Measurements from ENCODE around the gene TXNIP.
A peak's percentile ranks its signal among the peaks of the same experiment; 100 is the strongest.

Gene TXNIP

DNA sequence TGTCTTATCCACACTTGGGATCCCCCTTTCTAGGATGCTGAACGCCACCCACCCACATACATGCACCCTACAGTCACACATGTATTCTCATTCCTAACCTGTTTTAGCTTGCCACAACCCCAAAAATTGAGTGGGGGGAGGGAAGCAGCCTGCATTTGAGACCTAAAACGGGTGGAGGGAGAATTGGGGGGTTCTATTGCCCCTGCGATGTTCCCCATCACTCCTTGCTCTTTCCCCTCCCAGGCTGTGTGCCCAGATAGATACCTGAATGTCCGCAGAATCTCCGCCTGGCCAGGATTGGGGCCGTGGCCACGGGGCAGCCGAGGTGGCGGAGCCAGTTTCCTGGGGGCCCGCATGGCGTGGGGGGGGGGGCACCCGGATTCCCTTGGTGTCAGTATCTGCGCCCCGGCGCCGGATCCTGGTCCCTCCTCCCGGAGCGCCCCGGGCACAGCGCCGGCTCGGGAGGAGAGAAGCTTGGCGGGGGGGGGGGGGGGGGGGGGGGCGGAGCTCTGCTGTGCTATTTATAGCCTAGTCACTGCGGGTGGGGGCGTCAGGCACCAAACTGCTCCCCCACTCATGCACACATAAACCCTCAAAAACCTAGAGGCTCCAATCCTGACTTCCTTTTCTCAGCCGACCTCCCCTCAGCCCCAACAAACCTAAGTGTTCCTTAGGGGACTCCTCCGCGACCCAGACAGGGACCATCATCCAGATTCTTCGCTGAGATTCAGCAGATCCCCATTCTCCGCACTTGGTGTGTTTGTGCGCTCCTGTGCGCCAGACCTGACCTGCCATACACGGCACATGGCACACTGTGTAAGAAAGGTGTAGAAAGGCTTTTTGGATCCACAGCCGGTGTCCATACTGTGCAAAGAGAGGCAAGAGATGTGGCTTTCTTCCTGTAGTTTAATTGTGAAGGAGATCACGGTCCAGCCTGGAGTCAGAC lies 33.9 kb downstream of the TXNIP start:
- DNase-seq (ENCODE audit: low spot score) = peak; percentile 22

DNA sequence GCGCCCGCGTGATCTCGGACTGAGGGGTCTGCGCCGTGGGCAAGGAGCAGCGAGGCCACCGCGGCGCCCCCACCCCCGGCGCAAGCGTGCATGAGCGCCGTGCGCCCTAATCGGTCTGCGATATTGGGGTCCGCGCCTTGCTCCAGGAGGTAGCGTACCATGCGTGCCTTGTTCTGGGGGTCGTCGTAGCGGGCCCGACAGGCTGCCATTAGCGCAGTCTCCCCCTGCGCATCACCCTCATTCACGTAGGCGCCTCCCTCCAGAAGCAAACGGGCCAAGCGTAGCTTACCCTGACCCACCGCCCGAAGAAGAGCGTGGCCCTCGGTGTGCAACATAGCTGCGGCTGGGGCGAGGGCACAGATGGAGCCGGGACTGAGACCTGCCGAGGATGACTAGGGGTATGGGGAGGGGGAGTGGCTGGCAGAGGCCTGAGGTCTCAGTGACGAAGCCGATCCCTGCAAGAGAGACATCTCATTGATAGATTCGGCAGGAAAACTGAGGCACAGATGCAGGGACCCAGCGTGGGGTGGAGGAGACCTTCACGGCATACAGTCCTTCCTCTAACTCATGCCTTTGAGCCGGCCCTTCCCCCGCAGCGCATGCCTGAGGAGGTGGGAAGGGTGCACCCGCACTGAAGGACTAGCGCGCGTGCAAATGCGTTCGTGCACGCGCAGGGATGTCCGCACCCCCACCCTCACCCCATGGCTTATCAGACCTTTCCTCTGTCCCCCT lies 34.8 kb downstream of the TXNIP start:
- DNase-seq (ENCODE audit: low spot score) = peak; percentile 21

DNA sequence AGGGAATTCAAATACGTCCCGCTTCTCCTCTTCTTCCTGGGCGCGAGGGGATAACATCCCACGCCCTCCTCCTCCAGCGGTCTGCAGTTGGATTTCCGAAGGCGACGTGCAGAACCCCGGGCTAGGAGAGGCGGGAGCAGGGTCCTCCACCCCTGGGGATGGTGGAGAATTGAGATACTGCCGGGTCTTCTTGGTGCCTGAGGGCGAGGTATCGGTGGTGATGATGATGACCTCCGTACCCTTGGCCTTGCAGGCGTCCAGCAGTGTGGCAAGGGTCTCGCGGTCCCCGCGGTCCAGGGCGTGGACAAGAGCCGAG lies 35.3 kb downstream of the TXNIP start:
- no peak for DNase-seq (ENCODE audit: low spot score)

DNA sequence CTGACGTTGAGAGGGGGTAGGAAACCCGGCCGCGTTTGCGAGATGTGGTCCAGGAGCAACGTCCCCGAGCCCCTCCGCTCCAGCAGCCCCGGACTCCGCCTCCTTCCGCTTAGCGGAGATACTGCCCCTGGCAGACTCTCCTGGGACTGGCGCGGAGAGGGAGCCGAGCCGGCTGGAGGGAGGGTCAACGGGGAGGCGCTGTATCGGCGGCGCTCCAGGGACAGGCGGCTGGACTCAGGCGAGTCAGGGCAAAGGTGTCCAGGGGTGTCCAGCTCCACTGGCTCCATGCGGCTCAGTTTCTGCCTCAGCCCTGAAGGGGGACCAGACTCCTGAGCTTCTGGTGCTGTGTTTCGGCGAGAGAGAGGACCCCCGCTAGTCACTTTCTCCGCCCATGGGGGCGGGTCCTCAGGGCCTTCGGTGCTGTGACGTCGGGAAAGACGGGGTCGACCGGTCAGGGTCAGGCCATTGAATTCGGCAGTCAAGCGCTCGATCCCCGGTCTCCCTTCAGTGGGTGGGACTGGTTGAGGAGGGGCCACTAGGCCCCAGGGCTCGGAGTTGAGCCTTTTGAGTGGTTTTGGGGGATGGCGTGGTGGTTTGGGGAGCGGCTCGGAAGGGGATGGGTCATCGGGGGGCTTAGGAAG lies 35.8 kb downstream of the TXNIP start:
- DNase-seq (ENCODE audit: low spot score) = peak; percentile 41

- no peak for DNase-seq (ENCODE audit: low spot score)
Observed at GRCh38 chr1:145959957-145960467, 36.4 kb downstream of the TXNIP start.

- DNase-seq (ENCODE audit: low spot score) = no peak
Observed at GRCh38 chr1:145959333-145959732, 37.0 kb downstream of the TXNIP start.

- DNase-seq (ENCODE audit: low spot score) = no peak
Observed at GRCh38 chr1:145958734-145959133, 37.6 kb downstream of the TXNIP start.

DNA sequence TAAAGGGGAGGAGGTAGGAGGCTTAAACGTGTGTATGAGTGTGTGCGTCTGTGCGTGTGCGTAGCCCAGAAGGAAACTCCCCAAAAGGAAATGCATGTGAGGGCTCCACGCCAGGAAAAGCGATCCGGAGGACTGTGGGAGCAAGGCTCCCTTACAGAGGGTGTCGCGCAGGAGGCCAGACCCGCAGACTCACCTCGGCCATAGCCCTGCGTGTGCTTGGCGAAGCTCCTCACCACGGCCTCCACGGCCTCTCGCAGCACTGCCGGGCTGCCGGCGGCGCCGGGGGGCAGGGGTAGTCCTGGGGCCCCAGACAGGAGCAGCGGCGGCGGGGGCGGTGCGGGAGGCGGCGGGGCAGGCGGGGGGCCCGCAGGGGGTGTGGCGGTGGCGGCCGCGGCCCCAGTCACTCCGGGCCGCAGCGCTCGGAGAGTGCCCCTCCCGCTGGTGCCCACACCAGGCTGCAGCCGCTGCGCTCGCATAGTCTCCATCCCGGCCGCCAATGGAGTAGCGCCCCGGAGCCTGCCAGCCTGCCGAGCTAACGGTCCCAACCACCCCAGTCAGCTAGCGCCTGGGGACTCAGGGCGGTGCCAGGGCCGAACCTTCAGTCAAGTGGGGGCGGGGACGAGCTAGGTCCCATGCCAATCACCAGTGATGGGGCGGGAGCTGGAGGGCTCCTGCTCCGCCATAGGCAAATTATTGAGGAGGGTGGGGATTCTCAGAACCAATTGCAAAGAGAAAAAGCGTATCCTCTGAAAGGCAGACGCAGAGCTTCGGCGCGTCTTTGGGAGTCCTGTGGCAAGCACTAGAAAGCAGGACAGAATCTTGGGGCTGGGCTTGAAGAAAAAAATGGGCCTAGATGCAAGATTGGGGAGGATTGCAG lies 38.7 kb downstream of the TXNIP start, which contains the start of gene LIX1L:
Gene LIX1L (minus strand): TSS at position 575 of the 877 bp plus-strand sequence. CDS start 90 bp downstream, at position 485.
- DNase-seq (ENCODE audit: low spot score) = peak; percentile 94

DNA sequence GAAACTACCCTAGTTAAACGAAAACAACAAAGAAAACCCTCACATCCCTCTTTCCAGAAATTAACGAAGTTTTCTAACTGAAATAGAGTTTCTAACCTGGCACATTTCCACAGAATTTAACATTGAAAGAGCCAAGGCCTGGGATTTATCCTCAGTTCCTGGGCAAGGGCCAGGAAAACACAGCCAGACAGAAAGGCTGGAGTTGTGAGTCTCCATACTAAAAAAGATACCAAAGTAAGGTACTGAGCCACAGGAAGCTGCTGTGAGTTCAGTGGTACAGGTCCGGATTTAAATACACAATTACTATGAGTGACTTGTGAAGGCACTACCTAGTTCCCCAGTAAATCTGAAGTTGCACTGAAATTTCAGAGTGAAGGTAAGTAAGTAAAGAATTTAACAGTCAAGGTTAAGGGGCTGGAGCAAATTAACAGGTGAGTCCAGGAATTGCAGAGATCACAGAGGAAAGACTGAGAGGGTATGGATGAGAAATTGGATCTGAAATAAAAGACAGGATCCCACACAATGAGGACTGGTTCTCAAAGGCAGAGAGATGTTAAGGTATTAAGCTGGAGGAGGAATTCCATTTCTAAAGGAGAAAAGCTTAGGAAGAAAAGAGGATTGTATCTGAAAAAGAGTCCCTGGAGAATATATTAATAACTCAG lies 39.5 kb downstream of the TXNIP start:
- DNase-seq (ENCODE audit: low spot score) = peak; percentile 20

DNA sequence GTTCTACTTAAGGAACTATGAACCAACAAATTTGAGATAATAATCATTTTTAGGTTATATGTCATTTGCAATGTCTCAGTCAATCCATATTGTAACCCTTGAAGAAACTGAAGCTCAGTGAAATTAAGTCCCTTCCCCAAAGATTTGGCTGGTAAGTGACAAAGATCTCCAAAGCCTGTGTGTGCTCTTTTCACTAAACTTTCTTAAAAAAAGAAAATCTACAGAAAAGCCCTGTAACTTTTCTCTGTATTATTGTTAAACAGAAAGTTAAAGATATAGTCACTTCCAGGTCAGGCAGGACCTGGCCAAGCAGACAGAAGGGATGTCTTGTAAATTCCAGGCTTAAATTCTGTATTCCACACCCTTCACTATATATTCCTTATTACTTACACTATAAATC lies 40.0 kb downstream of the TXNIP start:
- no peak for DNase-seq (ENCODE audit: low spot score)

DNA sequence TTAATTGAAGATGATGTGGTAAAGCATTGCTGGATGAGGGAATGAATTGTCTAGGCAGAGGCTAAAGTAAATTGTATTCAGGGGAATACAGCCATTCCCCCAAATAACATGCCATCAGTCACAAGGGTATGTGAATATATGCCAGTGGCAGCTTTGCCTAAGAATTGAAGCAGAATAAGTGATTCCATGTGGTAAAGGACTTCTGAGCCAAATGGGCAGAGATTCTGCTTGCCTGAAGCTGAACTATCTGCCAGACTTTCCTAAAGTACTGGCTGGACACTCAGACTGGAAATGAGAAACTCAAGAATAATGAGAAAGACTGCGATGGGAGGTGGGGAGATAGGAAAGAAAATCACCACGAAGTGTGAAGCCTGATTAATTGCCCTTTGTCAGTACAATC lies 40.9 kb downstream of the TXNIP start:
- no peak for DNase-seq (ENCODE audit: low spot score)

- DNase-seq (ENCODE audit: low spot score) = no peak
Observed at GRCh38 chr1:145953861-145954260, 42.5 kb downstream of the TXNIP start.

DNA sequence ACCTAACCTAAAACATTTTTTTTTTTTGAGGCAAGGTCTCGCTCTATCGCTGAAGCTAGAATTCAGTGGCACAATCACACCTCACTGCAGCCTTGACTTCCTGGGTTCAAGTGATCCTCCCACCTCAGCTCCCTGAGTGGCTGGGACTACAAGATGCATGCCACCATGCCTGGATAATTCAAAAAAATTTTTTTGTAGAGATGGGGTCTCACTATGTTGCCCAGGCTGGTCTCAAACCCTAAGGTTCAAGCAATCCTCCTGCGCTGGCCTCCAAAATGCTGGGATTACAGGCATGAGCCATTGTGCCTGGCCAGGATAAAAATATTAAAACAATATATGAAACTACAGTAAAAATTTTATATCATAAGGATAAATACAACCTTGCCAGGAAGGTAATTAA lies 43.5 kb downstream of the TXNIP start:
- no peak for DNase-seq (ENCODE audit: low spot score)

DNA sequence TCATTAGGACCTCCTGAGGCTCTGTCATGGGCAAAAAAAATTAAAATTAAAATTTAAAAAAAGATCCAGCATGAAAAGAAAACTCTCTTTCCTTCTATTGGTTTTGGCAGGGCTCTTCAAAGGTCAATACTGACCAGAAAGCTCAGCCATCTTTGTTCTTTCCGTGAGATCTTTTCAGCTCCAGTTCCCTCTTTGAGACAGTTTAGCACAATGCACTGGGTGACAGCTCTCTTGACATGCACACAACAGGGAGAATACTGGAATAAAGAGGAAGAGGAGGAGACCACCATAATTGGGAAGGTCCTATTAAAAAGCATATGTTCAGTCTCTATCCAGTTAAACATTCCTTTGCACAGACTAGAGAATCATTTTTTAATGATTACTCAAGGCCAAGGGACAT lies 44.9 kb downstream of the TXNIP start:
- no peak for DNase-seq (ENCODE audit: low spot score)

- DNase-seq (ENCODE audit: low spot score) = no peak
Observed at GRCh38 chr1:145949219-145949618, 47.2 kb downstream of the TXNIP start.

DNA sequence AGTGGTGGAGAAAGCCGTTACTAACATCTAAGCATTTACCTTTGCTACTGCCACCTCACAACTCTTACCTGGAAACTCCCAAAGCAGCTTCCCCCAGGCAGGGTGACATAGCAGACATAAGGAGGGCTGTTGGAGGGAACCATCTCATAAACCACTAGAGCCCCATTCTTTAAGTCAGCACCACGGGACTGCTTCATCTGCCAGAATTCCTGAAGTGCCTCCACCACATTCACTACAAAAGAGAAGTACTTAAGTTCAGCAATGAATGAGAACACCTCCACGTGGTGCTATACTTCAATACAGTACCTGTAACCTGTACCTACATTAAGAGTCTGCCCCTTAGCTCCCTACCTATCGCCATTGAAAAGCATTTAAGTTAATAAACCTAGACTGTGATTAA lies 48.8 kb downstream of the TXNIP start:
- no peak for DNase-seq (ENCODE audit: low spot score)

GRCh38 chr1:145946477-145946986 lies 49.8 kb downstream of the TXNIP start:
- no peak for DNase-seq (ENCODE audit: low spot score)

GRCh38 chr1:145944532-145944931 lies 51.8 kb downstream of the TXNIP start:
- no peak for DNase-seq (ENCODE audit: low spot score)

GRCh38 chr1:145942871-145943270 lies 53.5 kb downstream of the TXNIP start:
- DNase-seq (ENCODE audit: low spot score) = no peak

All from CD4-positive, alpha-beta T cell treated with Interleukin-2 at 100 ng/mL for 4 hours (primary cell).